ENCODE data around the gene SEMA3B.
"Not testable (repeated sequence)": the region's sequence is repeated elsewhere in the genome, so short reads cannot be mapped to it uniquely, and the experiment has no call there.

The SEMA3B gene

GRCh38 chr3:50242381-50242770, 26.6 kb upstream of the SEMA3B start:
- ChIA-PET POLR2A (interaction anchor here (1.2 kb wide), 1 partner anchor 26 kb away, joined by 3 read pairs; no protein-coding TSS in a partner anchor), CTCF (interaction anchor here (1.0 to 12.7 kb wide), 5 partner anchors 9 to 122 kb away, joined by 3 to 276 read pairs (median 5); partner anchors contain the start of gene GNAI2)
- peak; percentile 44 for DNase-seq (ENCODE audit: extremely low spot score)
- no peak for TF ChIP-seq CTCF (IDR thresholded peaks at IDR 0.05; ENCODE audit: control extremely low read depth, extremely low read depth, low read depth, missing control alignments)

- CTCF ChIA-PET, result interaction anchor here (0.9 to 12.7 kb wide), 7 partner anchors 8 to 51 kb away, joined by 3 to 276 read pairs (median 5); partner anchors contain the start of gene GNAI2
- peak; percentile 47 for DNase-seq (ENCODE audit: extremely low spot score)
- POLR2A ChIA-PET, result interaction anchor here (1.1 kb wide), 1 partner anchor 7 kb away, joined by 3 read pairs; no protein-coding TSS in a partner anchor
- no peak for TF ChIP-seq CTCF (IDR thresholded peaks at IDR 0.05; ENCODE audit: control extremely low read depth, extremely low read depth, low read depth, missing control alignments)
Observed at GRCh38 chr3:50242851-50243542, 25.9 kb upstream of the SEMA3B start.

- DNase-seq (ENCODE audit: extremely low spot score), result no peak
- CTCF ChIA-PET, result interaction anchor here (0.9 to 12.7 kb wide), 7 partner anchors 12 to 51 kb away, joined by 3 to 276 read pairs (median 7); partner anchors contain the start of gene GNAI2
- POLR2A ChIA-PET, result interaction anchor here (1.1 kb wide), 1 partner anchor 8 kb away, joined by 3 read pairs; no protein-coding TSS in a partner anchor
- TF ChIP-seq CTCF (IDR thresholded peaks at IDR 0.05; ENCODE audit: control extremely low read depth, extremely low read depth, low read depth, missing control alignments), result no peak
Observed at GRCh38 chr3:50243543-50243895, 25.4 kb upstream of the SEMA3B start.

- DNase-seq (ENCODE audit: extremely low spot score); POLR2A ChIA-PET: not testable (repeated sequence)
- CTCF ChIA-PET, result interaction anchor here (1.9 to 12.7 kb wide), 3 partner anchors 13 to 52 kb away, joined by 7 to 276 read pairs (median 70); partner anchors contain the start of gene GNAI2
Observed at GRCh38 chr3:50244813-50245212, 24.1 kb upstream of the SEMA3B start.

- no peak for DNase-seq (ENCODE audit: extremely low spot score)
- TF ChIP-seq CTCF (IDR thresholded peaks at IDR 0.05; ENCODE audit: control extremely low read depth, extremely low read depth, low read depth, missing control alignments), result no peak
- ChIA-PET POLR2A (no interaction called here), CTCF (interaction anchor here (1.9 to 12.7 kb wide), 3 partner anchors 13 to 53 kb away, joined by 7 to 276 read pairs (median 70); partner anchors contain the start of gene GNAI2)
Observed at GRCh38 chr3:50245251-50245745, 23.6 kb upstream of the SEMA3B start.

GRCh38 chr3:50245831-50246516, 23.0 kb upstream of the SEMA3B start:
- POLR2A ChIA-PET, result interaction anchor here (0.6 to 1.1 kb wide), 3 partner anchors 10 to 38 kb away, joined by 3 to 9 read pairs (median 4); partner anchors contain the start of gene GNAI2
- peak; percentile 99 for TF ChIP-seq CTCF (IDR thresholded peaks at IDR 0.05; ENCODE audit: control extremely low read depth, extremely low read depth, low read depth, missing control alignments)
- peak; percentile 87 for DNase-seq (ENCODE audit: extremely low spot score)
- CTCF ChIA-PET, result interaction anchor here (0.7 to 12.7 kb wide), 34 partner anchors 12 to 1728 kb away, joined by 3 to 276 read pairs (median 4); partner anchors contain the start of genes ABHD14B, GNAI2, GNAT1 and HYAL2
